ENCODE results near the gene MORC4. TPM values are rescaled to one million over a fixed set of nuclear protein-coding genes. Genes with fewer than 3 reads are reported as not detected.

MORC4 gene
- total RNA-seq, 2 donors from 2014 or later: 6.9 to 15.6 TPM

DNA sequence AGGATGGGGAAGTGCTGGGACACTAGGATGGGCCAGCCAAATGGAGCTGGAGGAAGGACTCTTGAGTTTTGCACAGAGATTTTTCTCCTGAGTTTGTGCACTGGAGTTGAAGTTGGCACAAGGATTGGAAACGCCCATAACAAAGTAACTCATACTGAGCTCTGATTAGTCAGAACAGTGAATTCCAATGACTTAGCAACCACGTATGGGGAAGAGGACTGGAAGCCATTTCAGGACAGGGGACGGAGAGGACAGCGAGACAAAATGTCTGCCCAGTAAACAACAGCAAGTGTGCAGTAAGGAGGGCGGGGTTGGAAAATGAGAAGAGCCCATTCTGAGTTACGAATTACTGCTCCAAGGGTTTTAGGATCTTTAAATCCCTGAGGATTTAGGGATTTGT, 102.8 kb downstream of the MORC4 start:
- no peaks in the 10 kb centered on the region for H3K36me3 ChIP-seq (replicated peaks in 1 of 2; ENCODE audit: insufficient read depth in 1 of 2, low read depth in 2 of 2)
- H3K27me3 ChIP-seq: no peaks in the 10 kb centered on the region
- no peak for DNase-seq
- H3K27ac ChIP-seq: no peak overlapping the region
- 77 to 85% methylated on average over 5 to 6 of the region's 6 CpGs for WGBS, 2 donors
- TF ChIP-seq POLR2A (IDR thresholded peaks at IDR 0.05): no peak
- TF ChIP-seq, protein P1, sequence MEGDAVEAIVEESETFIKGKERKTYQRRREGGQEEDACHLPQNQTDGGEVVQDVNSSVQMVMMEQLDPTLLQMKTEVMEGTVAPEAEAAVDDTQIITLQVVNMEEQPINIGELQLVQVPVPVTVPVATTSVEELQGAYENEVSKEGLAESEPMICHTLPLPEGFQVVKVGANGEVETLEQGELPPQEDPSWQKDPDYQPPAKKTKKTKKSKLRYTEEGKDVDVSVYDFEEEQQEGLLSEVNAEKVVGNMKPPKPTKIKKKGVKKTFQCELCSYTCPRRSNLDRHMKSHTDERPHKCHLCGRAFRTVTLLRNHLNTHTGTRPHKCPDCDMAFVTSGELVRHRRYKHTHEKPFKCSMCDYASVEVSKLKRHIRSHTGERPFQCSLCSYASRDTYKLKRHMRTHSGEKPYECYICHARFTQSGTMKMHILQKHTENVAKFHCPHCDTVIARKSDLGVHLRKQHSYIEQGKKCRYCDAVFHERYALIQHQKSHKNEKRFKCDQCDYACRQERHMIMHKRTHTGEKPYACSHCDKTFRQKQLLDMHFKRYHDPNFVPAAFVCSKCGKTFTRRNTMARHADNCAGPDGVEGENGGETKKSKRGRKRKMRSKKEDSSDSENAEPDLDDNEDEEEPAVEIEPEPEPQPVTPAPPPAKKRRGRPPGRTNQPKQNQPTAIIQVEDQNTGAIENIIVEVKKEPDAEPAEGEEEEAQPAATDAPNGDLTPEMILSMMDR (IDR thresholded peaks at IDR 0.05): no peak
- ATAC-seq: no peak
- intact Hi-C loops (cut with DNase I): loop anchor here (5.0 kb wide), 1 partner anchor 55 kb away; no protein-coding TSS in a partner anchor
- peaks cover 34% of the 10 kb centered on the region for H3K4me1 ChIP-seq
- no peak overlapping the region for H3K4me3 ChIP-seq
- no peaks in the 10 kb centered on the region for H3K9me3 ChIP-seq

GRCh38 chrX:106894978-106895452, 105.0 kb downstream of the MORC4 start:
- H3K27ac ChIP-seq: no peak overlapping the region
- no peaks in the 10 kb centered on the region for H3K36me3 ChIP-seq (replicated peaks in 1 of 2; ENCODE audit: insufficient read depth in 1 of 2, low read depth in 2 of 2)
- intact Hi-C loops (cut with DNase I): loop anchor here (5.0 kb wide), 1 partner anchor 57 kb away; no protein-coding TSS in a partner anchor
- H3K4me1 ChIP-seq: peaks cover 15% of the 10 kb centered on the region
- DNase-seq (no peak), ATAC-seq (no peak)
- no peak overlapping the region for H3K4me3 ChIP-seq
- WGBS, 2 donors: 0 to 38% methylated on average over 1 of the region's 3 CpGs
- no peak for TF ChIP-seq POLR2A (IDR thresholded peaks at IDR 0.05)
- TF ChIP-seq, protein P1 (IDR thresholded peaks at IDR 0.05): no peak
- H3K9me3 ChIP-seq: no peaks in the 10 kb centered on the region
- H3K27me3 ChIP-seq: no peaks in the 10 kb centered on the region

GRCh38 chrX:106894392-106894909, 105.6 kb downstream of the MORC4 start:
- no peak for TF ChIP-seq POLR2A (IDR thresholded peaks at IDR 0.05)
- TF ChIP-seq, protein P1 (IDR thresholded peaks at IDR 0.05): peak; percentile 49 to 76 (median 60)
- H3K36me3 ChIP-seq (replicated peaks in 1 of 2; ENCODE audit: insufficient read depth in 1 of 2, low read depth in 2 of 2): no peaks in the 10 kb centered on the region
- H3K4me3 ChIP-seq: no peak overlapping the region
- 23% methylated on average over 6 of the region's 6 CpGs for WGBS, 2 donors
- peaks cover 10% of the 10 kb centered on the region for H3K4me1 ChIP-seq
- peak; percentile 44 to 73 (median 62) for DNase-seq
- intact Hi-C loops (cut with DNase I): no loop called here
- no peak overlapping the region for H3K27ac ChIP-seq
- no peaks in the 10 kb centered on the region for H3K27me3 ChIP-seq
- H3K9me3 ChIP-seq: no peaks in the 10 kb centered on the region
- peak; percentile 87 for ATAC-seq

DNA sequence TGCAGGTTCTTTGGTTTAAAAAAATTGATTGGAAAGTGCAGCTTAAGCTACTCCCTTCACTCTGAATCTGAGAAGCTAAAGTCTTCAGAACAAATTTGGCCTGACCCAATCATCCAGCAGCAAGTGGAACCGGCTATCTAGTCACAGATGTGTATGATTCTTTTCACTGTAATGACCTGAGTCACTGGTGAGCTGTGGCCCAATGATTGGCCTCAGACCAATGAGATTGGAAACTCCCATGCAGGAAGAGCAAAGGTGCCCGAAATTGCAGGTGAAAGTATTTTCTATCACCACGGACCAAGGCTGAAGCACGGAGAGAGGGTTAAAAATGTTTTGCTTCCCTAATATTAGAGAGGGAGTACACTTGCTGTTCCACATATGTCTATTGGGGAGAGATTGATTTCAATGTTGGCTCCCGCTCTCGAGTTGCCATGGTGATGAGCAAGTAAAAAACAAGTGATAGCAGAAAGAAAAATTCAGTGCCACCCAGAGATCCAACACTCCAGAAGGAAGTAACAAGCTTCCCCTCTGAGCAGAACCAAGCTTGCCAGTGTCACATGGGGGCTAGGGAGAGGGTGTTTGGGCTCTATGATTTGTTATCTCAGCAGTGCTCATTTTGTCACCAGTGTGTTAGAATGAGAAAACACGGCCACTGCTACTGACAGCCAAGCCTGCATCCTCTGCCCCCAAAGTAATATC, 108.1 kb downstream of the MORC4 start:
- Histone ChIP-seq H3K4me1 (no peaks in the 10 kb centered on the region), H3K27me3 (no peaks in the 10 kb centered on the region), H3K9me3 (no peaks in the 10 kb centered on the region), H3K4me3 (no peak overlapping the region), H3K36me3 (replicated peaks in 1 of 2; ENCODE audit: insufficient read depth in 1 of 2, low read depth in 2 of 2) (no peaks in the 10 kb centered on the region), H3K27ac (no peak overlapping the region)
- ATAC-seq (peak; percentile 18), DNase-seq (no peak)
- WGBS, 2 donors: 45 to 47% methylated on average over 7 of the region's 7 CpGs
- intact Hi-C loops (cut with DNase I): no loop called here
- TF ChIP-seq, protein P1 (IDR thresholded peaks at IDR 0.05): no peak
- no peak for TF ChIP-seq POLR2A (IDR thresholded peaks at IDR 0.05)

Other genes starting within 250 kb of the MORC4 start
- 10 to 100 TPM; 10.6 to 14.5 TPM for gene TBC1D8B, start 197.5 kb downstream of the MORC4 start, total RNA-seq
- not detected for gene RIPPLY1, start 96.9 kb downstream of the MORC4 start, total RNA-seq
- gene CLDN2, start 79.8 kb downstream of the MORC4 start, total RNA-seq: 1 to 10 TPM in 1 of 2 donors, under 1 TPM in 1; 0.33 to 6.0 TPM
- 10 to 100 TPM; 10.1 to 11.2 TPM for gene RBM41, start 118.6 kb upstream of the MORC4 start, total RNA-seq
- 1 to 10 TPM; 3.3 to 9.3 TPM for gene NUP62CL, start 206.2 kb upstream of the MORC4 start, total RNA-seq
- gene DNAAF6, start 206.4 kb upstream of the MORC4 start, total RNA-seq: not detected

Measured in body of pancreas (tissue), 4 donors.